ENCODE data around the gene ACBD6. TPM values are rescaled to one million over a fixed set of nuclear protein-coding genes. Genes with fewer than 3 reads are reported as not detected.

The ACBD6 gene
- total RNA-seq, 3 donors from 2014 or later, result 42.6 to 50.1 (median 48.8) TPM

GRCh38 chr1:180257028-180257386 is 245.4 kb downstream of the ACBD6 start:
- no peaks in the 10 kb centered on the region for H3K36me3 ChIP-seq
- peaks cover 0 to 70% of the 10 kb centered on the region in 2 donors for H3K27me3 ChIP-seq
- no peak overlapping the region for H3K27ac ChIP-seq
- H3K9me3 ChIP-seq, result no peaks in the 10 kb centered on the region
- no peak for TF ChIP-seq POLR2AphosphoS5 (IDR thresholded peaks at IDR 0.05)
- TF ChIP-seq CTCF (IDR thresholded peaks at IDR 0.05), result no peak
- TF ChIP-seq POLR2A (IDR thresholded peaks at IDR 0.05), result no peak
- H3K4me3 ChIP-seq, result no peak overlapping the region
- H3K4me1 ChIP-seq, result no peaks in the 10 kb centered on the region
- intact Hi-C loops (cut with DNase I; ENCODE audit: low total_unique reads), result no loop called here
- no peak for DNase-seq (ENCODE audit: low spot score in 2 of 2)

GRCh38 chr1:180256341-180257027 is 245.9 kb downstream of the ACBD6 start:
- Histone ChIP-seq H3K27me3 (peaks cover 0 to 73% of the 10 kb centered on the region in 2 donors), H3K36me3 (no peaks in the 10 kb centered on the region), H3K4me3 (no peak overlapping the region), H3K4me1 (no peaks in the 10 kb centered on the region), H3K27ac (no peak overlapping the region), H3K9me3 (no peaks in the 10 kb centered on the region)
- TF ChIP-seq POLR2A (IDR thresholded peaks at IDR 0.05) (no peak), POLR2AphosphoS5 (IDR thresholded peaks at IDR 0.05) (no peak), CTCF (IDR thresholded peaks at IDR 0.05) (no peak)
- intact Hi-C loops (cut with DNase I; ENCODE audit: low total_unique reads), result no loop called here
- no peak for DNase-seq (ENCODE audit: low spot score in 2 of 2)

GRCh38 chr1:180255536-180256340 is 246.6 kb downstream of the ACBD6 start:
- no peaks in the 10 kb centered on the region for H3K9me3 ChIP-seq
- H3K4me3 ChIP-seq, result no peak overlapping the region
- no peaks in the 10 kb centered on the region for H3K36me3 ChIP-seq
- TF ChIP-seq POLR2AphosphoS5 (IDR thresholded peaks at IDR 0.05) (no peak), POLR2A (IDR thresholded peaks at IDR 0.05) (no peak), CTCF (IDR thresholded peaks at IDR 0.05) (no peak)
- H3K4me1 ChIP-seq, result no peaks in the 10 kb centered on the region
- no peak for DNase-seq (ENCODE audit: low spot score in 2 of 2)
- no peak overlapping the region for H3K27ac ChIP-seq
- intact Hi-C loops (cut with DNase I; ENCODE audit: low total_unique reads), result no loop called here
- peaks cover 0 to 72% of the 10 kb centered on the region in 2 donors for H3K27me3 ChIP-seq

- TF ChIP-seq POLR2AphosphoS5 (IDR thresholded peaks at IDR 0.05), result no peak
- TF ChIP-seq CTCF (IDR thresholded peaks at IDR 0.05), result no peak
- Histone ChIP-seq H3K27me3 (peaks cover 0 to 63% of the 10 kb centered on the region in 2 donors), H3K4me1 (no peaks in the 10 kb centered on the region), H3K9me3 (no peaks in the 10 kb centered on the region), H3K4me3 (no peak overlapping the region), H3K36me3 (no peaks in the 10 kb centered on the region), H3K27ac (no peak overlapping the region)
- intact Hi-C loops (cut with DNase I; ENCODE audit: low total_unique reads), result no loop called here
- DNase-seq (ENCODE audit: low spot score in 2 of 2), result no peak
Measured at GRCh38 chr1:180254854-180255253, 247.5 kb downstream of the ACBD6 start.

GRCh38 chr1:180254496-180254819 is 247.9 kb downstream of the ACBD6 start:
- no peaks in the 10 kb centered on the region for H3K36me3 ChIP-seq
- DNase-seq (ENCODE audit: low spot score in 2 of 2), result no peak
- intact Hi-C loops (cut with DNase I; ENCODE audit: low total_unique reads), result no loop called here
- H3K27me3 ChIP-seq, result peaks cover 0 to 59% of the 10 kb centered on the region in 2 donors
- no peak overlapping the region for H3K4me3 ChIP-seq
- H3K27ac ChIP-seq, result no peak overlapping the region
- TF ChIP-seq CTCF (IDR thresholded peaks at IDR 0.05) (no peak), POLR2A (IDR thresholded peaks at IDR 0.05) (no peak), POLR2AphosphoS5 (IDR thresholded peaks at IDR 0.05) (no peak)
- no peaks in the 10 kb centered on the region for H3K4me1 ChIP-seq
- no peaks in the 10 kb centered on the region for H3K9me3 ChIP-seq

Measured in breast epithelium (tissue), 4 donors.